ENCODE data around the gene GPN2. TPM values are rescaled to one million over a fixed set of nuclear protein-coding genes. Genes with fewer than 3 reads are reported as not detected.
A peak's percentile ranks its signal among the peaks of the same experiment; 100 is the strongest.

GPN2 gene
- total and polyA plus RNA-seq, 2 donors (not counting 1 experiment from before 2014, with no cell fraction given), result 15.2 to 43.5 TPM

DNA sequence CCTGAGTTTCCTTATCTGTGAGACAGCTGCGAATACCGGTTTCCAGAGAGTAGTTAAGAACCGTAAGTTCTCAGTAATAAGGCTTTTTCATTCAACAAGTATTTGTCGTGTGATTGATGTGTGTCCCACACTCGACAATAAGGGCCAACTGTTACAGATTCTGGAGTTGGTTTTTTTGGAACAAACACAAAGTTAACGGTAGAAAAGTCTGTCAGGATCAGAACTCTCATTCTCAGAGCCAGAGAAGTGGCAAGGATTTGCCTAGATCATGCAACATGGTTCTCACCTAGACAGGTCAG is 32.3 kb upstream of the GPN2 start:
- peaks cover 32% of the 10 kb centered on the region for H4K20me1 ChIP-seq (ENCODE audit: control insufficient read depth, insufficient read depth, low read length, poor library complexity, severe bottlenecking)
- intact Hi-C loops (cut with micrococcal nuclease), result no loop called here
- H2AFZ ChIP-seq (ENCODE audit: insufficient read depth, low read depth, low read length, poor library complexity, severe bottlenecking), result peak overlapping the region; percentile 88
- H3K27me3 ChIP-seq (replicated peaks in 1 of 4; ENCODE audit: control extremely low read depth in 1 of 4, control insufficient read depth in 3 of 4, insufficient read depth in 4 of 4, low read length in 3 of 4), result no peaks in the 10 kb centered on the region
- DNase-seq (no peak), ATAC-seq (ENCODE audit: low read depth) (no peak)
- ChIA-PET POLR2A (interaction anchor here (1.4 kb wide), 1 partner anchor 35 kb away, joined by 7 read pairs; no protein-coding TSS in a partner anchor), CTCF (no interaction called here)
- H3K27ac ChIP-seq (ENCODE audit: low read length in 2 of 2), result peak overlapping the region; percentile 68 to 93
- Mint-ChIP-seq H3K4me3 (peak overlapping the region; percentile 93), H3K27me3 (no peaks in the 10 kb centered on the region), H3K27ac (peak overlapping the region; percentile 93), H3K9me3 (ENCODE audit: insufficient read depth) (no peaks in the 10 kb centered on the region), H3K4me1 (peaks cover 33% of the 10 kb centered on the region)
- peaks cover 14 to 20% of the 10 kb centered on the region in 2 experiments for H3K36me3 ChIP-seq (replicated peaks in 1 of 2; ENCODE audit: control extremely low read depth in 1 of 2, control insufficient read depth in 1 of 2, extremely low read depth in 1 of 2, insufficient read depth in 2 of 2, low read length in 1 of 2)
- TF ChIP-seq, protein P1, sequence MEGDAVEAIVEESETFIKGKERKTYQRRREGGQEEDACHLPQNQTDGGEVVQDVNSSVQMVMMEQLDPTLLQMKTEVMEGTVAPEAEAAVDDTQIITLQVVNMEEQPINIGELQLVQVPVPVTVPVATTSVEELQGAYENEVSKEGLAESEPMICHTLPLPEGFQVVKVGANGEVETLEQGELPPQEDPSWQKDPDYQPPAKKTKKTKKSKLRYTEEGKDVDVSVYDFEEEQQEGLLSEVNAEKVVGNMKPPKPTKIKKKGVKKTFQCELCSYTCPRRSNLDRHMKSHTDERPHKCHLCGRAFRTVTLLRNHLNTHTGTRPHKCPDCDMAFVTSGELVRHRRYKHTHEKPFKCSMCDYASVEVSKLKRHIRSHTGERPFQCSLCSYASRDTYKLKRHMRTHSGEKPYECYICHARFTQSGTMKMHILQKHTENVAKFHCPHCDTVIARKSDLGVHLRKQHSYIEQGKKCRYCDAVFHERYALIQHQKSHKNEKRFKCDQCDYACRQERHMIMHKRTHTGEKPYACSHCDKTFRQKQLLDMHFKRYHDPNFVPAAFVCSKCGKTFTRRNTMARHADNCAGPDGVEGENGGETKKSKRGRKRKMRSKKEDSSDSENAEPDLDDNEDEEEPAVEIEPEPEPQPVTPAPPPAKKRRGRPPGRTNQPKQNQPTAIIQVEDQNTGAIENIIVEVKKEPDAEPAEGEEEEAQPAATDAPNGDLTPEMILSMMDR (IDR thresholded peaks at IDR 0.05), result no peak
- TF ChIP-seq EZH2 (IDR thresholded peaks at IDR 0.05; ENCODE audit: borderline replicate concordance, insufficient read depth, low read depth, low read length, poor library complexity, severe bottlenecking), result no peak
- 42% methylated on average over 6 of the region's 6 CpGs for WGBS (ENCODE audit: insufficient coverage)
- H3K4me1 ChIP-seq (ENCODE audit: control insufficient read depth in 2 of 2, insufficient read depth in 2 of 2, low read length in 2 of 2), result peaks cover 17 to 20% of the 10 kb centered on the region in 2 donors
- peak overlapping the region; percentile 92 for H3K9ac ChIP-seq (ENCODE audit: low read length)
- H3K79me2 ChIP-seq (ENCODE audit: control insufficient read depth, insufficient read depth, low read length), result peaks cover 45% of the 10 kb centered on the region
- peak overlapping the region; percentile 30 to 88 (median 80) for H3K4me3 ChIP-seq (ENCODE audit: control extremely low read depth in 1 of 5, extremely low read depth in 1 of 5, insufficient read depth in 1 of 5, low read depth in 2 of 5, low read length in 4 of 5)
- H3K9me3 ChIP-seq (ENCODE audit: control extremely low read depth in 1 of 3, control insufficient read depth in 2 of 3, insufficient read depth in 1 of 3, low read length in 2 of 3), result no peaks in the 10 kb centered on the region
- H3K4me2 ChIP-seq (replicated peaks; ENCODE audit: low read depth, low read length, poor library complexity, severe bottlenecking), result peak overlapping the region; percentile 96

GRCh38 chr1:26921540-26922430 is 31.7 kb upstream of the GPN2 start, which contains the start of gene NUDC:
Gene NUDC (plus strand): TSS chr1:26921743. CDS start chr1:26921849, 106 bp downstream.
- POLR2A ChIA-PET, result interaction anchor here (0.7 to 2.3 kb wide), 3 partner anchors 21 to 740 kb away, joined by 4 to 9 read pairs (median 7); partner anchors contain the start of gene GPATCH3
- H3K4me3 Mint-ChIP-seq, result peak within 1 kb of the TSS; percentile 93
- TF ChIP-seq EZH2 (IDR thresholded peaks at IDR 0.05; ENCODE audit: borderline replicate concordance, insufficient read depth, low read depth, low read length, poor library complexity, severe bottlenecking), result no peak
- TF ChIP-seq, protein P1 (IDR thresholded peaks at IDR 0.05), result no peak
- ATAC-seq (ENCODE audit: low read depth) (peak; percentile 96), DNase-seq (peak; percentile 96)
- Histone ChIP-seq H3K4me2 (replicated peaks; ENCODE audit: low read depth, low read length, poor library complexity, severe bottlenecking) (peak within 1 kb of the TSS; percentile 96), H3K79me2 (ENCODE audit: control insufficient read depth, insufficient read depth, low read length) (peaks cover 40% of the 10 kb centered on the region), H2AFZ (ENCODE audit: insufficient read depth, low read depth, low read length, poor library complexity, severe bottlenecking) (peak within 1 kb of the TSS; percentile 88), H4K20me1 (ENCODE audit: control insufficient read depth, insufficient read depth, low read length, poor library complexity, severe bottlenecking) (peaks cover 30% of the 10 kb centered on the region), H3K36me3 (replicated peaks in 1 of 2; ENCODE audit: control extremely low read depth in 1 of 2, control insufficient read depth in 1 of 2, extremely low read depth in 1 of 2, insufficient read depth in 2 of 2, low read length in 1 of 2) (peaks cover 11 to 16% of the 10 kb centered on the region in 2 experiments), H3K9ac (ENCODE audit: low read length) (peak within 1 kb of the TSS; percentile 92), H3K9me3 (ENCODE audit: control extremely low read depth in 1 of 3, control insufficient read depth in 2 of 3, insufficient read depth in 1 of 3, low read length in 2 of 3) (no peaks in the 10 kb centered on the region), H3K4me1 (ENCODE audit: control insufficient read depth in 2 of 2, insufficient read depth in 2 of 2, low read length in 2 of 2) (peaks cover 17 to 20% of the 10 kb centered on the region in 2 donors), H3K27me3 (replicated peaks in 1 of 4; ENCODE audit: control extremely low read depth in 1 of 4, control insufficient read depth in 3 of 4, insufficient read depth in 4 of 4, low read length in 3 of 4) (no peaks in the 10 kb centered on the region), H3K27ac (ENCODE audit: low read length in 2 of 2) (peak within 1 kb of the TSS; percentile 68 to 93), H3K4me3 (ENCODE audit: control extremely low read depth in 1 of 5, extremely low read depth in 1 of 5, insufficient read depth in 1 of 5, low read depth in 2 of 5, low read length in 4 of 5) (peak within 1 kb of the TSS; percentile 61 to 88 (median 80))
- H3K4me1 Mint-ChIP-seq, result peaks cover 33% of the 10 kb centered on the region
- no peaks in the 10 kb centered on the region for H3K9me3 Mint-ChIP-seq (ENCODE audit: insufficient read depth)
- H3K27ac Mint-ChIP-seq, result peak within 1 kb of the TSS; percentile 93
- intact Hi-C loops (cut with micrococcal nuclease), result loop anchor here (1.0 kb wide), 3 partner anchors 21 to 56 kb away; partner anchors contain the start of genes GPATCH3 and GPN2
- H3K27me3 Mint-ChIP-seq, result no peaks in the 10 kb centered on the region
- 1% methylated on average over 76 of the region's 83 CpGs for WGBS (ENCODE audit: insufficient coverage)
- CTCF ChIA-PET, result interaction anchor here (1.5 kb wide), 1 partner anchor 13 kb away, joined by 3 read pairs; no protein-coding TSS in a partner anchor

Data from B cell (primary cell).